Caki2 (cell line): ENCODE results near the gene SNRNP70. TPM values are rescaled to one million over a fixed set of nuclear protein-coding genes. Genes with fewer than 3 reads are reported as not detected.
A peak's percentile ranks its signal among the peaks of the same experiment; 100 is the strongest.

Experiments
- DNase-seq: peaks from one replicate; pipeline ENCODE4 v3.0.0-alpha.2; 2015; ENCODE audit warnings: low read depth
- in situ Hi-C: cut with HindIII; loops from 2 replicates; pipeline ENCODE4 v1.10.0; 2016; ENCODE audit warnings: low sequenced_read_pairs, low pct_unique_long_range_greater_than_20kb, mixed read lengths
- total RNA-seq: library from RNA; depleted of rRNA; stranded (reverse); fragments of >200 nt; shearing (Covaris generic); gene quantifications from 2 replicates; pipeline ENCODE4 v1.2.3, GENCODE V29; 2014; ENCODE audit warnings: low replicate concordance

SNRNP70 gene
- total RNA-seq, 1 experiment from 2014 or later = 175 TPM

- in situ Hi-C loops = no loop called here
- DNase-seq = no peak
Observed at GRCh38 chr19:49092686-49093085, 7.4 kb downstream of the SNRNP70 start.

DNA sequence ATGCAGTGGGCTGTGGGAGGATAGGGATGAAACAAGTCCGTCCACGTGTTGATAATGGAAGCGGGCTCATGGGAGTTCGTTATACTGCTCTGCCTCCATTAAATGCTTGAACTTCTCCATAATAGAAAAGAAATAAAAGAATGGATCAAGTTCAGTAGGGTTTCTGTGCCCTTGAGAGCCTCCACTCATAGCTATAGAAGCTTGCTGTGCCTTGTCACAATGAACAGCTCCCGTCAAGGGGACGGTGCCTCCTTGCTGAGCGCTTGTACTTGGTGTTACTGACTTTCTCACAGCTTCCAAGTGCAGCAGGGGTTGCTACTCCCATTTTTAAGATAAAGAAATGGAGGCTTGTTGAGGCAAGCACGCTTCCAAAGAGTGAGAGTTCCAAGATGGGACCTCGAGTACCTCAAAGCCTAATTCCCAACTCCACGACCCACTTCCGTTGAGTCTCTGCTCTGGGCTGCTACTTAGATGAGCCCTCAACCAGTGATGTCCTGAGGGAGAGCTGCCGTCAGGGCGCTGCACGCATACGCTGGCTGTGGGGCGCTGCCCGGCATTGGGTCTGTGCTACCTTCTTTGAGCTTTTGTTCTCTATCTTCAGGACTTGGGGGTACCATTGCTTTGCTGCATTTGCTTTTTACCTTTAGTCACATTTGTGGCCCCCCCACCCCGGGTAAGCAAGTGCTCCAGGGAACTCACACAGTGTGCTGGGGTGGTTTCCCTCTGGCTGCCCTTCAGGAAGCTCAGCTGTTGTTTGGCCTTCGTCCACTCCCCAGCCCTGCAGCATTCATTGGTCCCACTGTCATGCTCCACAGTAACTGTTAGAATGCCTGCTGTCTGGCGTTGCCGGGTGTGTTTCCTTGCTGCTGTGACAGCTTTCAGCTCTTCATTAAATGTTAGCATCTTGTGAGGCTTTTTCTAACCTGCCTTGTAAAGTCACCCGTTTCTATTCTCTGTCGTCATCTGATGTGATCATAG lies 9.5 kb downstream of the SNRNP70 start:
- no peak for DNase-seq
- in situ Hi-C loops = no loop called here

- in situ Hi-C loops = no loop called here
- peak; percentile 74 for DNase-seq
Observed at GRCh38 chr19:49097453-49098288, 12.4 kb downstream of the SNRNP70 start.

DNA sequence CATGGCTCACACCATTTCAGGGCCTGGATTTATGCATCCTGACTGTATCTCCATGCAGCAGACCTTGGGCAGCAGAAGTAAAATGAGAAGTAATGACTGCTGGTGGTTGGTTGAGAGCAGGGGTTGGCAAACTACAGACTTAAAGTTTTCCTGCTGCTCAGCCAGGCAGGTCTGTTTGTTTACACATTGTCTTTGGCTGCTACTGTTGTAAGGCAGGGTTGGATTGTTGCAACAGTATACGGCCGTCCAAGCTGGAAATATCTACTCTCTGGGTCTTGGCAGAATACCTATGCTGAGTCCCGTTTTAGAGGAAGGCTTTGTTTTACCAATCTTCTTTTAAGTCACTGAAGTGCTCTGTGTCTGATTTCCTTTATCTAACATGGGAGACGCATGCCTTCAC lies 13.5 kb downstream of the SNRNP70 start:
- no peak for DNase-seq
- in situ Hi-C loops = no loop called here

GRCh38 chr19:49101160-49101559 lies 15.9 kb downstream of the SNRNP70 start:
- in situ Hi-C loops = no loop called here
- DNase-seq = no peak

- DNase-seq = no peak
Observed at GRCh38 chr19:49102303-49102702, 17.1 kb downstream of the SNRNP70 start.

GRCh38 chr19:49103331-49104085 lies 18.3 kb downstream of the SNRNP70 start:
- in situ Hi-C loops = no loop called here
- no peak for DNase-seq

More at GRCh38 chr19:49102303-49102702, 17.1 kb downstream of the SNRNP70 start:
- in situ Hi-C loops = no loop called here

DNA sequence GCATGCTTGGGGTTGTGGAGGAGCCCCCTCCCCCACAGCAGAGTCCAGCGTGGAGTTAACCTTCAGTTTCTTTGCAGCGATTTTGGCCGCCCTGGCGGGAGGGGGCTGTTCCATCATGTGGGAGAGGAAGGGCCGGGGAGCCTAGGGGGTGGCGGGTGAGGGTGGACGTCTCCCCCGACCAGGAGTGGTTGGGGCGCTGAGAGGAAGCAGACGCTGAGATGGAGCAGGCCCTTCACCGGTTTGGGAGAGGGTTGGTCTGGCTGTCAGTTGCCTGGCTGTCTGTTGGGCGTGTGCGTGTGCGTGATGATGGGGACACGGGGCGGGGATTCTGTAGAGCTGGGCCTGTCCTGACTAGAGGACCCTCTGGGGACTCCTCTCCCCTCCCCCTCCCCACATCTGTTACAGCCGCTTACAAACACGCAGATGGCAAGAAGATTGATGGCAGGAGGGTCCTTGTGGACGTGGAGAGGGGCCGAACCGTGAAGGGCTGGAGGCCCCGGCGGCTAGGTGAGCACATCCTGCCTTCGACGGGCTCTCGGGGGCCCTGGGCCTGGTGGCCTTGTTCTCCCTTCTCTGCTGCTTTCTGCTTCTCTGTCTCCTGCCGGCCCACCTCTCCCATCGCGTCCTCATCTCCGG lies 19.1 kb downstream of the SNRNP70 start:
- in situ Hi-C loops = no loop called here
- DNase-seq = no peak

- peak; percentile 65 for DNase-seq
- in situ Hi-C loops = no loop called here
Observed at GRCh38 chr19:49106648-49107135, 21.4 kb downstream of the SNRNP70 start.

DNA sequence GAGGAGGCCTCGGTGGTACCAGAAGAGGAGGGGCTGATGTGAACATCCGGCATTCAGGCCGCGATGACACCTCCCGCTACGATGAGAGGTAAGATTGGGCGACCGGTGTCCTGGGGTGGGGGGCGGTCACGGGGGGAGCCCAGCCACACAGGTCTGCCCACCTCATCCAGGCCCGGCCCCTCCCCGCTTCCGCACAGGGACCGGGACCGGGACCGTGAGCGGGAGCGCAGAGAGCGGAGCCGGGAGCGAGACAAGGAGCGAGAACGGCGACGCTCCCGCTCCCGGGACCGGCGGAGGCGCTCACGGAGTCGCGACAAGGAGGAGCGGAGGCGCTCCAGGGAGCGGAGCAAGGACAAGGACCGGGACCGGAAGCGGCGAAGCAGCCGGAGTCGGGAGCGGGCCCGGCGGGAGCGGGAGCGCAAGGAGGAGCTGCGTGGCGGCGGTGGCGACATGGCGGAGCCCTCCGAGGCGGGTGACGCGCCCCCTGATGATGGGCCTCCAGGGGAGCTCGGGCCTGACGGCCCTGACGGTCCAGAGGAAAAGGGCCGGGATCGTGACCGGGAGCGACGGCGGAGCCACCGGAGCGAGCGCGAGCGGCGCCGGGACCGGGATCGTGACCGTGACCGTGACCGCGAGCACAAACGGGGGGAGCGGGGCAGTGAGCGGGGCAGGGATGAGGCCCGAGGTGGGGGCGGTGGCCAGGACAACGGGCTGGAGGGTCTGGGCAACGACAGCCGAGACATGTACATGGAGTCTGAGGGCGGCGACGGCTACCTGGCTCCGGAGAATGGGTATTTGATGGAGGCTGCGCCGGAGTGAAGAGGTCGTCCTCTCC lies 22.6 kb downstream of the SNRNP70 start:
- no peak for DNase-seq
- in situ Hi-C loops = no loop called here

- no peak for DNase-seq
- in situ Hi-C loops = no loop called here
Observed at GRCh38 chr19:49109051-49109450, 23.8 kb downstream of the SNRNP70 start.

GRCh38 chr19:49109569-49110233 lies 24.4 kb downstream of the SNRNP70 start:
- no peak for DNase-seq
- in situ Hi-C loops = no loop called here

- no peak for DNase-seq
Observed at GRCh38 chr19:49110567-49110966, 25.3 kb downstream of the SNRNP70 start.

GRCh38 chr19:49111218-49111998 lies 26.2 kb downstream of the SNRNP70 start:
- in situ Hi-C loops = no loop called here
- no peak for DNase-seq

More at GRCh38 chr19:49110567-49110966, 25.3 kb downstream of the SNRNP70 start:
- in situ Hi-C loops = no loop called here

DNA sequence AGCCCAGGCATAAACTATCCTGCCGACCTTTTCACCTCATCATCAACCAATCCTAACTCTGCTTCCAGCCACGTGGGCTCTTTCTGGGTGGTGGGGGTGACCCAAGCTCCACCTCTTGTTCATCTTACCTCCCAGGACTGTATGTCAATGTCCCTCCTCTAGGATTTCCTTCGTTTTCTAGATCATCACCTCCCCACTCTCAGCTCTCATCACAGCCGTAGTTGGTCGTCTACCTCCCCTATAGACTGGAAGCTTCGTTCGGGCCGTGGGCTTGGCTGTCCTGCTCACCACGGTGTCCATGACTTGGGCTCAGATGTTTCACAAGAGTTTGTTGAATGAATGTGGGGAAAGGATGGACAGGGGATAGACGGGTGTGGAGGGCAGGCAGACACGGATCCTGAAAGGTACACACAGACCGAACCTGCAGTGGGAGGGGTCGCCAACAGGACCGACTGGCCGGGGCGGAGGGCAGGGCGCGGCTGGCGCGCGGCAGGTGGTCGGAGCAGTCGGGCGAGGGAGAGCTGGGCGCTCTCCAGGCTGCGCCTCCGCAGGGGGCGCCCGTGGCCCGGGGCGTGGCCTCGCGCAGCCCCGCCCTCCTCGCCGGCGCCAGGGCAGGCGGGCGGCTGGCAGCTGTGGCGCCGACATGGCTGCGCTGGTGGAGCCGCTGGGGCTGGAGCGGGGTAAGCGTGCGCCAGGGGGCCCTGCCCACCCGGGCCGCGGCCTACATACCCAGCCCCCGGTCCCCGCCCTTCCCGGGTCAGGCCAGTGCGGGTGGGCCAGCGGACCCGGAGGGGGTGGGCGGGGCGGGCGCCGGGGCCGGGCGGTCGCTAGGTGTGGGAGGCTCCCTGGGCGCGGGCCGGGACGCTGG lies 28.7 kb downstream of the SNRNP70 start, which contains the start of gene LIN7B:
Gene LIN7B (plus strand): TSS at position 609 of the 868 bp plus-strand sequence. CDS start 35 bp downstream, at position 644.
- in situ Hi-C loops = no loop called here
- peak; percentile 87 for DNase-seq
